Stimulated activated CD4-positive, alpha-beta T cell treated with anti-CD3 and anti-CD28 coated beads, Interleukin-1b, Interleukin-23, amount 100 ng/mL, for 1 hour (primary cell): ENCODE data around the gene AGAP3.
A peak's percentile ranks its signal among the peaks of the same experiment; 100 is the strongest.

ENCODE experiments used
- DNase-seq, 2 donors: peaks; one replicate each; pipeline ENCODE4 v3.0.0-alpha.2; 2020; ENCODE audit warnings: low read depth in 2 of 2

The AGAP3 gene

GRCh38 chr7:151152643-151153513 lies 66.6 kb downstream of the AGAP3 start:
- no peak for DNase-seq

GRCh38 chr7:151157645-151158329 lies 71.5 kb downstream of the AGAP3 start:
- no peak for DNase-seq

GRCh38 chr7:151161757-151162156 lies 75.5 kb downstream of the AGAP3 start:
- no peak for DNase-seq

- DNase-seq = no peak
These were observed 80.4 kb downstream of the AGAP3 start for GRCh38 chr7:151166629-151167196.

GRCh38 chr7:151167197-151167961 lies 81.1 kb downstream of the AGAP3 start, which contains the start of gene GBX1:
Gene GBX1 (minus strand): TSS chr7:151167694. CDS start chr7:151167548, 146 bp downstream.
- no peak for DNase-seq

- DNase-seq = peak in 1 of 2 donors; percentile 42
These were observed 81.9 kb downstream of the AGAP3 start for GRCh38 chr7:151168003-151168786.

- no peak for DNase-seq
These were observed 82.5 kb downstream of the AGAP3 start for GRCh38 chr7:151168787-151169162.

GRCh38 chr7:151172273-151173141 lies 86.2 kb downstream of the AGAP3 start:
- peak; percentile 57 to 70 for DNase-seq

- no peak for DNase-seq
These were observed 87.3 kb downstream of the AGAP3 start for GRCh38 chr7:151173386-151174245.

GRCh38 chr7:151174246-151175046 lies 88.2 kb downstream of the AGAP3 start:
- no peak for DNase-seq

- DNase-seq = no peak
These were observed 88.9 kb downstream of the AGAP3 start for GRCh38 chr7:151175047-151175792.

GRCh38 chr7:151175793-151176311 lies 89.6 kb downstream of the AGAP3 start:
- no peak for DNase-seq

GRCh38 chr7:151176401-151176800 lies 90.1 kb downstream of the AGAP3 start:
- no peak for DNase-seq

GRCh38 chr7:151177310-151177709 lies 91.0 kb downstream of the AGAP3 start:
- no peak for DNase-seq

GRCh38 chr7:151178236-151178635 lies 92.0 kb downstream of the AGAP3 start:
- DNase-seq = no peak

- DNase-seq = no peak
These were observed 92.6 kb downstream of the AGAP3 start for GRCh38 chr7:151178831-151179230.

GRCh38 chr7:151179287-151179860 lies 93.1 kb downstream of the AGAP3 start:
- DNase-seq = no peak
